Thyroid gland (tissue), 4 donors: ENCODE measurements around the gene SEMA5B. TPM values are rescaled to one million over a fixed set of nuclear protein-coding genes. Genes with fewer than 3 reads are reported as not detected.

Source experiments
- DNase-seq, 2 donors: peaks; one replicate each; pipeline ENCODE4 v3.0.0-alpha.2; 2019
- H3K27ac ChIP-seq, 3 donors: fragments of 200-600 bp; sonication (generic); 1 replicate in 2 of 3; 2 replicates in 1 of 3; pipeline ENCODE4 v1.5.1; 2016 to 2019; ENCODE audit warnings: mild to moderate bottlenecking in 1 of 3, moderate library complexity in 1 of 3
- H3K27me3 ChIP-seq: fragments of 200-600 bp; sonication (generic); one replicate; pipeline ENCODE4 v1.5.1; 2019
- H3K36me3 ChIP-seq, 2 donors: fragments of 200-600 bp; sonication (generic); one replicate each; pipeline ENCODE4 v1.5.1; 2016 to 2019
- H3K4me1 ChIP-seq, 2 donors: fragments of 200-600 bp; sonication (generic); one replicate each; pipeline ENCODE4 v1.5.1; 2017 to 2019
- H3K4me3 ChIP-seq, 3 donors: fragments of 200-600 bp; sonication (generic); replicated peaks in 1 of 3; 1 replicate in 2 of 3; 2 replicates in 1 of 3; pipeline ENCODE4 v1.5.1; 2016; ENCODE audit warnings: mild to moderate bottlenecking in 1 of 3
- H3K9me3 ChIP-seq: fragments of 200-600 bp; sonication (generic); one replicate; pipeline ENCODE4 v1.5.1; 2017
- POLR2A ChIP-seq, 2 donors: fragments of 450-650 bp; IDR thresholded peaks; one replicate each; pipeline ENCODE4 v1.6.1; 2017; ENCODE audit warnings: antibody characterized with exemption in 2 of 2, mild to moderate bottlenecking in 2 of 2, moderate library complexity in 1 of 2
- WGBS, 2 donors: methylation state at CpG; one replicate each; pipeline ENCODE4 v1.1.5; 2017; 5-methylcytosine and 5-hydroxymethylcytosine counted together
- intact Hi-C: fragments of 100-400 bp; cut with DNase I; formaldehyde crosslinking; loops from one replicate; pipeline ENCODE4 v1.15.1; 2023
- total RNA-seq, 4 donors: library from RNA; depleted of rRNA; stranded (reverse); fragments of >200 nt; gene quantifications; one replicate each; pipeline ENCODE4 v1.2.3, GENCODE V29; 2016
- TF ChIP-seq, protein P1 (sequence below), 6 experiments: fragments of 200-600 bp in 3 of 6; fragments of 450-650 bp in 3 of 6; sonication (generic) in 3 of 6; IDR thresholded peaks; one replicate each; pipeline ENCODE4 v1.5.1; 2016 to 2019; ENCODE audit warnings: antibody characterized with exemption in 6 of 6, mild to moderate bottlenecking in 2 of 6, inconsistent platforms in 1 of 6, moderate library complexity in 1 of 6

SEMA5B gene
- total RNA-seq, 4 donors from 2014 or later, result 0.56 to 5.3 (median 0.63) TPM

DNA sequence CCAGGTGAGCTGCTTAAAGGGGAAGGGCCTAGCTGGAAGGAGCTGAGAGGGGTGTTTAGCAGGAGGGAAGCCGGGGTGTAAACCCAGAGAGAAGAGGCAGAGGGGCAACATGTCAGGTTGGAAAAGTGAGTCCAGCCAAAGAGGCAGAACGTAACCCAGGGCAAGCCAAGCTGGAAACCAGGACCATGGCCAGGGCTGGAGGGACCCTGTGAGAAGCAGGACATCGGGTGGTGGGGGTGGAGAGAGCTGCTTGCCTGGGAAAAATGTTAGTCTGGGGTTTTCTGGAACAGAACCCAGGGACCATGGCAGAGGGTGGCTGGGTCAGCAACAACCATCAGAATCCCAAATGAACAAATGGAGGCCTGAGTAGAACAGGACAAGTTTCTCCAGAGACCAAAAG, 32.6 kb downstream of the SEMA5B start:
- intact Hi-C loops, result no loop called here
- Histone ChIP-seq H3K27ac (no peak overlapping the region), H3K9me3 (no peaks in the 10 kb centered on the region), H3K27me3 (no peaks in the 10 kb centered on the region), H3K4me1 (no peaks in the 10 kb centered on the region), H3K36me3 (no peaks in the 10 kb centered on the region), H3K4me3 (no peak overlapping the region)
- 90% methylated on average over 3 of the region's 3 CpGs for WGBS, 2 donors
- TF ChIP-seq, protein P1, sequence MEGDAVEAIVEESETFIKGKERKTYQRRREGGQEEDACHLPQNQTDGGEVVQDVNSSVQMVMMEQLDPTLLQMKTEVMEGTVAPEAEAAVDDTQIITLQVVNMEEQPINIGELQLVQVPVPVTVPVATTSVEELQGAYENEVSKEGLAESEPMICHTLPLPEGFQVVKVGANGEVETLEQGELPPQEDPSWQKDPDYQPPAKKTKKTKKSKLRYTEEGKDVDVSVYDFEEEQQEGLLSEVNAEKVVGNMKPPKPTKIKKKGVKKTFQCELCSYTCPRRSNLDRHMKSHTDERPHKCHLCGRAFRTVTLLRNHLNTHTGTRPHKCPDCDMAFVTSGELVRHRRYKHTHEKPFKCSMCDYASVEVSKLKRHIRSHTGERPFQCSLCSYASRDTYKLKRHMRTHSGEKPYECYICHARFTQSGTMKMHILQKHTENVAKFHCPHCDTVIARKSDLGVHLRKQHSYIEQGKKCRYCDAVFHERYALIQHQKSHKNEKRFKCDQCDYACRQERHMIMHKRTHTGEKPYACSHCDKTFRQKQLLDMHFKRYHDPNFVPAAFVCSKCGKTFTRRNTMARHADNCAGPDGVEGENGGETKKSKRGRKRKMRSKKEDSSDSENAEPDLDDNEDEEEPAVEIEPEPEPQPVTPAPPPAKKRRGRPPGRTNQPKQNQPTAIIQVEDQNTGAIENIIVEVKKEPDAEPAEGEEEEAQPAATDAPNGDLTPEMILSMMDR (IDR thresholded peaks at IDR 0.05), result no peak
- no peak for TF ChIP-seq POLR2A (IDR thresholded peaks at IDR 0.05)
- no peak for DNase-seq

GRCh38 chr3:122993124-122993978, 34.2 kb downstream of the SEMA5B start:
- no peaks in the 10 kb centered on the region for H3K4me1 ChIP-seq
- H3K9me3 ChIP-seq, result no peaks in the 10 kb centered on the region
- no peak overlapping the region for H3K27ac ChIP-seq
- intact Hi-C loops, result no loop called here
- WGBS, 2 donors, result 62 to 67% methylated on average over 18 of the region's 18 CpGs
- H3K36me3 ChIP-seq, result no peaks in the 10 kb centered on the region
- TF ChIP-seq, protein P1 (IDR thresholded peaks at IDR 0.05), result no peak
- no peak for TF ChIP-seq POLR2A (IDR thresholded peaks at IDR 0.05)
- H3K4me3 ChIP-seq, result no peak overlapping the region
- H3K27me3 ChIP-seq, result no peaks in the 10 kb centered on the region
- no peak for DNase-seq

DNA sequence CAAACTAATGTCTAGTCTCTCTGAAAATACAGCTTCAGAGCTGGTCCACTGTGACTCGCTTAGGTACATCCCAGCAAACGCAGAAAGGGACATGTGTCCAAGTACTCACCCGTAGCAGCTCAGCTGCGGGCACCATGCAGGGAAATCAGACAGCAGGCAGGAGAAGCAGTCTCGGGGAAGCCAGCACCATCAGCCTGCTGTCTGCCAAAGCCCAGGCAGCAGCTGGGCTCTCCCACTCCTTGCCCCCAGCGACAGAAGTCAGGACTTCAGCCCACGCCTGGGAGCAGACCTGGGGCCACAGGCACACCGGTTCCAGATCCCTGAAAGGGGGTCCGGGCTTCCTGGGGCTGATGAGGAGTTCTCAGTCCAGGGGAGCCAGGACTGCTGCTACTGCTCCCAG, 34.9 kb downstream of the SEMA5B start:
- H3K27ac ChIP-seq, result no peak overlapping the region
- H3K4me3 ChIP-seq, result no peak overlapping the region
- intact Hi-C loops, result no loop called here
- no peaks in the 10 kb centered on the region for H3K27me3 ChIP-seq
- no peaks in the 10 kb centered on the region for H3K4me1 ChIP-seq
- no peaks in the 10 kb centered on the region for H3K36me3 ChIP-seq
- no peak for TF ChIP-seq POLR2A (IDR thresholded peaks at IDR 0.05)
- TF ChIP-seq, protein P1 (IDR thresholded peaks at IDR 0.05), result no peak
- no peak for DNase-seq
- H3K9me3 ChIP-seq, result no peaks in the 10 kb centered on the region
- 76 to 87% methylated on average over 3 to 6 of the region's 9 CpGs for WGBS, 2 donors

DNA sequence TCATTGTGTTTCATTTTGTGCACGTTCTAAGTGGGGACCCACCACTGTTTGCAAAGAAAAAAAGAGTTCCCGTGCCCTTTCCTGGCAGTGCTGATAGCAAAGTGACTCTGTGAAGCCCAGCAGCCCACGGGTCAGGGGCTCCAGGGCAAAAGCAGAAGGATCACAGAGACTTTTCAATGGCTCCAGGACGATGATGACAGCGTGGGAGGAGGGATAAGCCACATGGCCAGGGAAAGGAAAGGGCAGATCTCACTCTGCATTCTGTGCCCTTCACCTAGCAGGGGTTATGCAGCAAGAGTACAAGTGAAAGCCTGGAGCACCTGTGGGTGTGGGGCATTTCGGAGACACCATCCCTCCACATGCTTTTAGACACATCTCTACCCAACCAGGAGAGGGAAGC, 35.4 kb downstream of the SEMA5B start:
- DNase-seq, result no peak
- Histone ChIP-seq H3K36me3 (no peaks in the 10 kb centered on the region), H3K4me1 (no peaks in the 10 kb centered on the region), H3K27me3 (no peaks in the 10 kb centered on the region), H3K27ac (no peak overlapping the region), H3K4me3 (no peak overlapping the region), H3K9me3 (no peaks in the 10 kb centered on the region)
- WGBS, 2 donors, result 71 to 77% methylated on average over 6 of the region's 6 CpGs
- intact Hi-C loops, result no loop called here
- TF ChIP-seq, protein P1 (IDR thresholded peaks at IDR 0.05), result no peak
- no peak for TF ChIP-seq POLR2A (IDR thresholded peaks at IDR 0.05)

GRCh38 chr3:122991236-122991985, 36.2 kb downstream of the SEMA5B start:
- no peaks in the 10 kb centered on the region for H3K36me3 ChIP-seq
- DNase-seq, result no peak
- intact Hi-C loops, result no loop called here
- TF ChIP-seq POLR2A (IDR thresholded peaks at IDR 0.05), result no peak
- TF ChIP-seq, protein P1 (IDR thresholded peaks at IDR 0.05), result no peak
- no peak overlapping the region for H3K27ac ChIP-seq
- 86 to 93% methylated on average over 8 of the region's 8 CpGs for WGBS, 2 donors
- no peak overlapping the region for H3K4me3 ChIP-seq
- H3K9me3 ChIP-seq, result no peaks in the 10 kb centered on the region
- H3K4me1 ChIP-seq, result no peaks in the 10 kb centered on the region
- H3K27me3 ChIP-seq, result no peaks in the 10 kb centered on the region
